SKM-1 (cell line): Measurements from ENCODE around the gene ECI1.
A peak's percentile ranks its signal among the peaks of the same experiment; 100 is the strongest.

Source experiments
- DNase-seq: peaks from one replicate; lab custom pipeline; 2025; ENCODE audit not compliant: unreplicated experiment; lab: John Stamatoyannopoulos, UW

ECI1 gene

DNA sequence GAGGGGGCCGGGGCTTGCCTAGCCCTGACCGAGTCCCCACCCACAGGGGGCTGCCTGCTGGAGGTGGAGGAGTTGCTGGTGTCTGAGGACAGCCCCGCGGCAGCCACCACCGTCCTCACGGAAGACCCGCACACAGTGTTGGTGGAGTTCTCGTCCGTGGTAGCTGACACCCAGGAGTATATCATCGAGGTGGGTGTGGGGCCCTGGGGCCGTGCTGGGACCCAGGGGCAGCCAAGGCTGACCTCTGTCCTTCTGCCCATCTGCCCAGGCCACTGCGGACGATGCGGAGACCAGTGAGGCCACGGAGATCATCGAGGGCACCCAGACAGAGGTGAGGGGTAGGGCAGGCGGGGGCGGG is 16.6 kb downstream of the ECI1 start:
- no peak for DNase-seq

DNA sequence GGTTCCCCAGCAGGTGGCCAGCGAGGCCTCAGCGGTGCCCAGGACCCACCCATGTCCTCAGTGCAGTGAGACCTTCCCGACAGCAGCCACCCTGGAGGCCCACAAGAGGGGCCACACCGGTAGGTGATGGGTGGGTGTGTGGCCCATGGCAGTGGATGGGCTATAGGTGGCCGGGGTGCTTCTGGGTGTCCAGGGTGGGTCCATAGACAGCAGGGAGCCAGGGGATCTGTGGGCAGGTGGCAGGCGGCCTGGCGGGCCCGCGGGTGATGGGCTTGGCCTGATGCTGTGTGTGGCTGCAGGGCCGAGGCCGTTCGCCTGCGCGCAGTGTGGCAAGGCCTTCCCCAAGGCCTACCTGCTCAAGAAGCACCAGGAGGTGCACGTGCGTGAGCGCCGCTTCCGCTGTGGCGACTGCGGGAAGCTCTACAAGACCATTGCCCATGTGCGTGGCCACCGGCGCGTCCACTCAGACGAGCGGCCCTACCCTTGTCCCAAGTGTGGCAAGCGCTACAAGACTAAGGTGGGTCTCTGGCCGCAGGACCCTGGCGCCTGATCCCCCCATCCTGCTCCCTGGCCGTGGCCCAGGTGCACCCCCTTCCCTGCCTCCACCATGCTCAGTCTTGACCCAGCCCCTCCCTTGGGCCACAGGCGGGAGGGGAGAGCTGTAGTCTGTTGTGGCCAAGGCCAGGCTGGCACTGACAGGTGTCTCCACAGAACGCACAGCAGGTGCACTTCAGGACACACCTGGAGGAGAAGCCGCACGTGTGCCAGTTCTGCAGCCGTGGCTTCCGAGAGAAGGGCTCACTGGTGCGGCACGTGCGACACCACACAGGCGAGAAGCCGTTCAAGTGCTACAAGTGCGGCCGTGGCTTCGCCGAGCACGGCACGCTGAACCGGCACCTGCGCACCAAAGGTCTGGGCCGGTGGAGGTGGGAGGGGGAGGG is 17.2 kb downstream of the ECI1 start:
- DNase-seq: no peak

DNA sequence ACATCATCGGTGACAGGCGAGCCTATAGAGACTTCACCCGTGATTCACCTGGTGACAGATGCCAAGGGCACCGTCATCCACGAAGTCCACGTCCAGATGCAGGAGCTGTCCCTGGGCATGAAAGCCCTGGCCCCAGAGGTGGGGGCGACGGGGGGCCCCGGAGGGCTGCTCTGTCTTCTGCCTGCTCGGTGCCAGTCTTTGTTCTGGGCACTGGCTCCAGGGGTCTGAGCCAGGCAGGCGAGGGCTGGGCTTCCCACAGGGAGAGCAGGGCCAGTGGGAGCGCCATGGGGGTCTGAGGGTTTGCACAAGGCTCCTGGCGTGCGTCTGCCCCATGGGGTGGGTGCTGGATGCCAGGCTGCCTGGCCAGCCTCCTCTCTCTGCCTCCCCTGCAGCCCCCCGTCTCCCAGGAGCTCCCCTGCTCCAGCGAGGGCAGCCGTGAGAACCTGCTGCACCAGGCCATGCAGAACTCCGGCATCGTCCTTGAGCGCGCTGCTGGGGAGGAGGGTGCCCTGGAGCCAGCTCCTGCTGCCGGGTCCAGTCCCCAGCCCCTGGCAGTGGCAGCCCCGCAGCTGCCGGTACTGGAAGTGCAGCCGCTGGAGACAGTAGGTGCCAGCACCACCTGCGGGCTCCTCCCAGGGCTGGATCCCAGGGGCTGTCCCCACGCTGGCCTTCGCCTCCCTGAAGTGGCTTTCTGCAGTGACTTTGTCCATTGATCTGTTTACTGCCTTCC is 18.2 kb downstream of the ECI1 start:
- DNase-seq: no peak

DNA sequence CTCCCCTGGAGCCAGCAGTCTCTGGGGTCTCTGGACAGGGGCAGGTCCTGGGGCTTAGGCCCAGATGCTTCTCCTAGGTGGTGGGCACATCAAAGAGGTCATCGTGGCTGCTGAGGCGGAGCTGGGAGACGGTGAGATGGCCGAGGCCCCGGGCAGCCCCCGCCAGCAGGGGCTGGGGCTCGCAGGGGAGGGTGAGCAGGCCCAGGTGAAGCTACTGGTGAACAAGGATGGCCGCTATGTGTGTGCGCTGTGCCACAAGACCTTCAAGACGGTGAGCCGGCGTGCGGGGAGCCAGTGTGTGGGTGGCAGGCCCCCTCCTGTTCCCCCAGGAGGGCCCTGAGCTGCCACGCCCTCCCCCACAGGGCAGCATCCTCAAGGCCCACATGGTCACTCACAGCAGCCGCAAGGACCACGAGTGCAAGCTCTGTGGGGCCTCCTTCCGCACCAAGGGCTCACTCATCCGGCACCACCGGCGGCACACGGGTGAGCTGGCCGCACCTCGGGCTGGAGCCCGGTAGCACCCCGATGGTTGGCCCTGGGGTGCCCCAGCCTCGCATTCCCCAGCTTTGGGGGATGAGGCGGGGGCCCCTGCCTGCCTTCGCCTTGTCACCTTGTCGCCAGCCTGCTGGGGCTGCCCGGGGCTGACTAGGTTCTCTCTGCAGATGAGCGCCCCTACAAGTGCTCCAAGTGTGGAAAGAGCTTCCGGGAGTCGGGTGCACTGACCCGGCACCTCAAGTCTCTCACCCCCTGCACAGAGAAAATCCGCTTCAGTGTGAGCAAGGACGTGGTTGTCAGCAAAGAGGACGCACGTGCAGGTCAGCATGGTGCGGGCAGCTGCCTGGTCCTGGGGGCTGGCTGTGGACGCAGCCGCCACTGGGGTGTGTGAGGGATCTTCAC is 19.0 kb downstream of the ECI1 start:
- no peak for DNase-seq

DNA sequence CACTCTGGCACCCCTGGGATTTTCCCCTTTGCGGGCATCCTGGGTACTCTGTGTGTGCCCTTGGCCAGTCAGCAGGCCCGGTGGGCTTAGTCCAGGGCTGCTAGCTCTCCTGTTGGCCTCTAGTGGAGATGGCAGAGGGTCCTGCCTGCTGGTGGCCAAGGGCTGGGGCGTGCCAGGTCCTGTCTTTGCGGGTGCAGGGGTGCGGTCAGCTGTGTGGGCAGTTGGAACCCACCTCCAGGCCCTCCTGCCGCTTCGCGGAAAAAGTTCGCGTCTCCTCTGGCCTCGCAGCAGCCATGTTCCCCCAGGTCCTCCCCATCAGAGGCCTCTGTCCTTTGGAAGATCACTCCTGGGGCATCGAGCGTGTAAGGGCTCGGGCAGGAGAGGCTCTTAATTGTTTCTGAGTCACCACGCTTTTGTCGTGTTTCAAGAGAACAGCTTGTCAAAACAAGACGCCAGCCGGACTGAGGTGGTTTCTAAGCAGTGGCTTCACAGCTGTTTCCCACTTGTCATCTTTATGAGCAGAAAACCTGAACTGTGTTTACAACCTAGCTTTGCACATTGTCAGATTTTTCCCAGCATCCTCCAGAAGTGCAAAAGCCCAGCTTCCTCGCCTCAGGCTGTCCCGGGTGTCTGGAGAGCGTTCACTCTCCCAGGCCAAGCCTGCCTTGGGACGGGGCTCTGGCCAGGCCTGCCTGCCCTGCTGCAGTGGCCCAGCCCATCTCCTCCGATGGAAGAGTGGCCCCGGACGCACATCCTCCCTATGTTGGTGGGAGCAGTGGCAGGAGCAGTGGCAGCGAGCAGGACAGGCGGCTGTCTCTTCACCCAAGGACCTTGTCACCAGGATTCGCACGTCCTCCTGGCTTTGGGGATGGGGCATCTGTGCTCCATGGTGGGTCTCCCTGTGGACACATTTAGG is 20.1 kb downstream of the ECI1 start:
- no peak for DNase-seq

DNA sequence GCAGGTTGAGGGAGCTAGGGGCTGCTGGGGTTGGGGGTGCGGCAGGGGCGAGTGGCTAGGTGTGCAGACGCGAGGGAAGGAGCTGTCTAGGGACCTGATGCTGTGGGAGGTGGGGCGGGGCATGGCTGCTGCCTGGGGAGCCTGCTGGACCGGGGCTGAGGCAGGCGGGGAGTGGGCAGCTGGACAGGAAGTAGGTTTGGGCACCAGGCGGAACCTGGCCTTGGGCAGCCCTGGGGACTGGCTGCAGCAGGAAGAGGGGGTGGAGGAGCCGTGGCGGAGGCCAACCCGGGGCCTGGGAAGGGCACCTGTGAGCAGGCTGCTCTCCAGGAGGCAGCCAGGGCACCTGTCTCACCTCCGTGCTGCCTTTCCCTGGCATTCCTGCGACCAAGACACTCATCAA is 21.0 kb downstream of the ECI1 start:
- DNase-seq: no peak

DNA sequence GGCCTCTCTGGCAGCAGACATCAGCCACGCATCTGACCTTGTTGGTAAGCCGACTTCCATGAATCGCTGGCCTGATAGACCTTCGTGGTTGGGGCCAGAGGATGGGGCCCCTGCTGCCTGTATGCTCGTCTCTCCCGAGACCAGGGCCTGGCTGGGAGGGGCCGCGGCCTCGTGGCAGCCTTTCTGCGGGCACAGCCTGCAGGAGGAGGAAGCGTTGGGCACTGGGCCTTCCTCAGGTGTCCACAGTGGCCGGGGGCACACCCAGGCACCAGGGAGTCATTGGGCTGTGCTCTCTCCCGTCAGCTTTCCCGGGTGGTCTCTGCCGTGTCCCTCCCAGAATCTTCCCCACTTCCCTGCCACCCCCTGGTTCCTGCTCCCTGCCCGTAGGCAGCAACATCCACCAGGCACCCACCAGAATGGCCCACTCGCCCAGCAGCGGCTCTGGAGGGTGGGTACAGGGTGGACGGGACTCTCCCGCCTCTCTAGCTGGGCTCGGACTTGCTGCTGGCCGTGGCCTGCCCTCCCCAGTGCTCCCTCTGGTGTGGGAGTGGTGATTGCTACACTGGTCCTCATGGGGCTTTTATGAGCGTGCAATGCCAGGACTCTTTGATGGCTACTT is 21.6 kb downstream of the ECI1 start:
- DNase-seq: no peak

DNA sequence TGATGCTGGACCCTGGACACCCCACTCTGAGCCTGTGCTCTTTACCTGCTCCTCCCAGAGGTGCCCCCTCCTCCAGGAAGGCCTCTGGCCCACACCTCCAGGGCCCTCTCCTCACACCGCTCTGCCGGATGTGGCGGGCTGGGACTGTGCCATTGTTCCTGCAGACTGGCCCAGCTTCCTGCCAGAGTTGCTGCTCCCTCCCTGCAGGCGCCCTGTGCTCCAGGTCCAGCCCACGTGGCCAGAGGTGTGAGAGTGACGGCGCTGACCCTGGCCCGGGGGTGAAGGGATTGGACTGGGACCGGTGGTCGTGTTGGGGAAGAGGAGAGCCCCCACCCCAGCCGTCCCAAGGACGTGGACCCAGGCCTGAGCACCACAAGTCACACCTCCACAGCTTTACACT is 22.3 kb downstream of the ECI1 start:
- DNase-seq: no peak

DNA sequence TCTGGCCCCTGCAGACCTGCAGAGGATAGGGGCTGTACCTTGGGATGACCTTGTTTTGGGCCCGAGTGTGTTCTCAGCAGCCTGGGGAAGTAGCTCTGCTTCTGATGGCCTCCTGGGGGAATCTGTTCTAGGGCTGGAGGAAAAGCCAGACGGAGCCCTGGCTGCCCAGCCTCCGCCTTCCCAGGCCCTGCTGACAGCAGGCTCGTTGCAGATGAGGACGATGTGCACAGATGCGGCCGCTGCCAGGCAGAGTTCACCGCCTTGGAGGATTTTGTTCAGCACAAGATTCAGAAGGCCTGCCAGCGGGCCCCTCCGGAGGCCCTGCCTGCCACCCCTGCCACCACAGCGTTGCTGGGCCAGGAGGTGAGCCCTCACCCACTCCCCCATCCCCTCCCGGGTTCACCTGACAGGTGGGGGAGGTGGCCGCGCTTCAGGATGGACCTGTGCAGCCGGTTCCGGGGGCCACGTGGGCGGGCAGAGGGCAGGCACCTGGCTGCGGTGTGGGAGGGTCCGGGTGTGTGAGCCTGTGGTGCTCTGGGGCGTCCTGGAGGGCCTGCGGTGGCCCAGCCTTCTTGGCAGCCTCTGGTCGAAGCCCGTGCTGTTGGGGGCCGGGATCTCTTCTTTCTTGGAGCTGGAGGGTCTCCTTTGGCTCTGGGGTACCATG is 23.1 kb downstream of the ECI1 start:
- DNase-seq: no peak

DNA sequence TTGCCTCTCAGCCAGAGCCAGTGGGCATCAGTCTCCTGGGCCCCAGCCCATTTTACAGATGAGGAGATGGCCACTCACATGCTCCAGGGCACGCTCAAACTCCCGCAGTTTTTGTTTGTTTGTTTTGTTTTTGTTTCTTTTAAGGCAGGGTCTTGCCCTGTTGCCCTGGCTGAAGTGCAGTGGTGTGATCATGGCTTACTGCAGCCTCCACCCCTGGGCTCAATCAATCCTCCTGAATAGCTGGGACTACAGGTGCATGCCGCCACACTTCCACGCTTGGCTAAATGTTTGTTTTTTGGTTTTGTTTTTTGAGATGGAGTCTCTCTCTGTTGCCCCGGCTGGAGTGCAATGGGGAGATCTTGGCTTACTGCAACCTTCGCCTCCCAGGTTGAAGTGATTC is 24.5 kb downstream of the ECI1 start:
- DNase-seq: no peak

DNA sequence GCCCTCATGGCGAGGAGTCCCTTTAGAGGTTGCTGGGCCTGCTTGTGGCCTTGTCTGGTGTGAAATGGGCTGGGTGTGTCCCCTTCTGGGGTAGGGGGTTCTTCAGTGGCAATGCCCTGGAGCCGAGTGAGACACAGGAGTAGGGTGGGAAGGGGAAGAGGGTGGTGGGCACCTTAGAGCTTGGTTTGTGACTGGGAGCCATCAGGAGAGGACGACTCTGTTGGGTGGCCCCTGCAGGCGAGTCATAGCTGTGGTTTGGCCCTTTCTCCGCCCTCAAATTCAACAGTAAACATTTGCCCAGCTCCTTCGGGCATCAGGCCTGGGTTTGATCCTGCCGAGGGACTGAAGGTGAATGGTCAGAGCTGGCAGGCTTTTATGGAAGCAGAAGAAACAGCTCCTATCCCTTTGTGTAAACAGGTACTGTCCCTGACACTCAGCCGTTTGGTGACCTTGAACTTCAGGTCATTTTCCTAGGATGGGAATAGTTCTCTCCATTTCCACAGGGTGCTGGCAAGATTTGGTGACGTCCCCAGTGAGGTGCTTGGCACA is 25.1 kb downstream of the ECI1 start:
- no peak for DNase-seq

DNA sequence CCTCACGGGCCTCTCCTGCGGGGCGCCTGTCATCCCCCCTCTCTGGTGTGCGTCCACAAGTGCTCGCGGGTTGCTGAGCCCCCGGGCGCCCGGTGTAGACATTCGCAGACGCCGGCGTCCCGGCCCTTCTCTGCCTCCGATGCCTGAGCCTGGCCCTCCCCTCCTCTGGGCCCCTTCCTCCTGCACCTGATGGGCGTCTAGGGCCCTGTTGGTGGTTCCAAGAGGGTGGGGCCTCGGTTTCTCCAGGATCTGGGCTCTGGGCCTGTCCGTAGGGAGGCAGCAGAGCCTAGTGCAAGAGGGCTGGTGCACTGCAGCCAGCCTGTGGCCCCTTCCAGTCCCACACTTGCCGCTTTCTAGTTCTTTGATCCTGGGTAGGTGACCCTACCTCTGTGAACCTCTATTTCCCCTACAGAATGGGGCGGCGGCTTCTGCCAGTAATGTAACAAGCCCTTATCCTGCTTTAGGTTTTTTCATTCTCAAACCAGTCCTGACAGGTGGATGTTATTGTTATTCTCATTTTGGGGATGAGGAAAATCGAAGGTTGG is 27.4 kb downstream of the ECI1 start:
- DNase-seq: no peak

DNA sequence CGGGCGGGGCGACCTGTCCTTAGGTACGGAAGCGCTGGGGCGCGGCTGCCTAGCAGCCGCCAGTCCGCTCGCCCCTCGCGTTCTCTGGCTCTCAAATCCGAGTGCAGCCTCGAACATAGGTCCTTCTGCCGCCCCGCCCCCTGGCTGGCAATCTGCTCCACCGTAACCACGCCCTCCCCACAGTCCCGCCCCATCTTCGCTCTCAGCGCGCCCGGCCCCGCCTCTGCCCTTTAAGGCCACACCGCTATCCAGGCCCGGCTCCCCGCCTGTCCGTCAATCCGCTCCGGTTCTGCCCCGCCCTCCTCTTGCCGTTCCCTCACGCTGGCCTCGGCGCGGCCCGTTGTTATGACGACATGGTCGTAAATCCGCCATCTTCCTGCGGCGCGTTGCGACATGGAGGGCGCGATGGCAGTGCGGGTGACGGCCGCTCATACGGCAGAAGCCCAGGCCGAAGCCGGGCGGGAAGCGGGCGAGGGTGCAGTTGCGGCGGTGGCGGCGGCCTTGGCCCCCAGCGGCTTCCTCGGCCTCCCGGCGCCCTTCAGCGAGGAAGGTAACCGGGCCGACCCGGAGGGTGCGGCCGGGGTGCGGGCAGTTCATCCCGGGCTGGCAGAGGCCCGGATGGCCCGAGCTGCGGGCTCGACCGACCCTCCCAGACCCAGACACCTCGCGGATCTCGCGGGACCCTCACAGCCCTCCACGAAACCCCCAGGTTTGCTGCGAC is 28.0 kb downstream of the ECI1 start, which contains the start of gene E4F1:
TSS of gene E4F1 (plus strand) at position 371 of the 721 bp plus-strand sequence. CDS start at position 394, 23 bp downstream.
- peak; percentile 99 for DNase-seq

DNA sequence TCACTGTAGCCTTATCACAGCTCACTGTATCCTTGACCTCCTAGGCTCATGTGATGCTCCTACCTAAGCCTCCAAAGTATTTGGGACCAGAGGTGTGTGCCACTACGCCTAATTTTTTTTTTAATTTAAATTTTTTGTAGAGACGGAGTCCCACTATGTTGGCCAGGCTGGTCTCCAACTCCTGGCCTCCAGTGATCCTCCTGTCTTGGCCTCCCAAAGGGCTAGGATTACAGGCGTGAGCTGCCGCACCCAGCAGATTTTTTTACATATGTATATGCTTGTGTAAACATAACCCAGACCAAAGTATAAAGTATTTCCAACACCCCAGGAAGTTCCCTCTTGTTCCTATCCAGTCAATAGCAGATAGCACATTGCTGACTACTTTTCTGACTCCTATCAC is 35.1 kb downstream of the ECI1 start:
- DNase-seq: no peak

DNA sequence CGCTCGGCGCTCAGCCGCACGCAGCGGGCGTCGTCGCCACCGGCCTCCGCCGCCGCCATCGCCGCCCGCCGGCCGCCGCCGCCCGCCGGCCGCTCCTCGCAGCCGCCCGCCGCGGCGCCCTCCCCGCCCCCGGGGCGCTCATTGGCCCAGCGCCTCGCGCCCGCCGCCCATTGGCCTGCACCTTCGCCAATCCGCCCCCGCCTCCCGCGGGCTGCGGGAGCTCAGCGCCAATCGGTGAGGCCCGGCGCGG is 36.7 kb downstream of the ECI1 start, which contains the start of gene PGP:
TSS of gene PGP (minus strand) at position 122 of the 250 bp plus-strand sequence. CDS start at position 59, 63 bp downstream.
- no peak for DNase-seq

DNA sequence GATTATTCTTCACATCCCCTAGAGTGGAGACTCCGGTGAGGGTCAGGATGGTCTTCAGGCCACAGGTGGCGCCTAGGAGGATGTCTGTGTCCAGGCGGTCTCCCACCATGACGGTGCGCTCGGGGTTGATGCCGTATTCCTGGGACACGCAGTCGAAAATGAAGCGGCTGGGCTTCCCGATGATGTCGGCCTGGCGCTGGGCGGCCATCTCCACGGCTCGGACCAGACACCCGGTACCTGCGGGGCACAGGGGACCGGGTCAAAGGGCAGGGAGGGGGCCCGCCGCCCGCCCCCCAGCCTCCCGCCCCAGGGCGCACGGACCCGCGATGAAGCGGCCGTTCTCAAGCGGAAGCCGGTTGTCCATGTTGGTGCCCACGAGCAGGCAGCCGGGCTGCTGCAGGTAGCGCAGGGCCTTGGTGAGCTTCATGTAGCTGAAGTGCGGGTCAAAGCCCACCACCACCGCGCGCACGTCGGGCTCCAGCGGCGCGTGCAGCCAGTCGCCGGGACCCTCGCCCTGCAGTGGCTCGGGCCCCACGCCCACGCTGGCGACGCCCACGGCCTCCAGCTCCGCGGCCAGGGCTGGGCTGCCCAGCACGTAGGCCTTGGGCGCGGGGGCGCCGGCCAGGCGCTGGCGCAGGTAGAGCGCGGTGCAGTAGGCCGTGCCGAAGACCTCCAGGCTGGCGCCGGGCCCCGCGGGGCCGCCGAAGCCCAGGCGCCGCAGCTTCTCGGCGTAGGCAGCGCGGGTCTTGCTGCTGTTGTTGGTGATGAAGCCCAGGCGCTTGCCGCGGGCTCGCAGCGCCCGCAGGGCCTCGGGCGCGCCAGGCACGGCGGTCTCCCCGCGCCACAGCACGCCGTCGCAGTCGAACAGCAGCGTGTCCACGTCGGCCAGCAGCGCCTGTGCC is 37.3 kb downstream of the ECI1 start:
- no peak for DNase-seq
